Heart left ventricle (tissue), 16 donors: ENCODE results near the gene STX2. TPM values are rescaled to one million over a fixed set of nuclear protein-coding genes. Genes with fewer than 3 reads are reported as not detected.

ENCODE experiments used
- ATAC-seq, 4 donors: fragments of 200-7000 bp; cut with Tn5 transposase; one replicate each; pipeline ENCODE4 v1.9.1; 2020 to 2022; ENCODE audit warnings: moderate library complexity in 4 of 4, mild to moderate bottlenecking in 3 of 4, moderate number of reproducible peaks in 1 of 4
- DNase-seq, 5 donors: peaks; one replicate each; pipeline ENCODE4 v3.0.0-alpha.2; 2020
- H3K27ac ChIP-seq, 12 donors: fragments of 200-600 bp; sonication (generic) in 4 of 12; one replicate each; pipeline versions ENCODE4 v1.5.0 to v1.8.0; 2016 to 2022; ENCODE audit warnings: mild to moderate bottlenecking in 2 of 12
- H3K27me3 ChIP-seq, 9 donors: fragments of 200-600 bp; sonication (generic) in 2 of 9; one replicate each; pipeline versions ENCODE4 v1.5.1 to v1.8.0; 2016 to 2022; ENCODE audit warnings: mild to moderate bottlenecking in 3 of 9
- H3K36me3 ChIP-seq, 9 donors: fragments of 200-600 bp; sonication (generic) in 2 of 9; one replicate each; pipeline versions ENCODE4 v1.5.0 to v1.8.0; 2018 to 2022; ENCODE audit warnings: mild to moderate bottlenecking in 2 of 9
- H3K4me1 ChIP-seq, 12 donors: fragments of 200-600 bp; sonication (generic) in 4 of 12; one replicate each; pipeline versions ENCODE4 v1.5.0 to v1.8.0; 2016 to 2022; ENCODE audit warnings: mild to moderate bottlenecking in 3 of 12
- H3K4me3 ChIP-seq, 12 donors: fragments of 200-600 bp; sonication (generic) in 4 of 12; one replicate each; pipeline versions ENCODE4 v1.5.0 to v1.8.0; 2017 to 2022; ENCODE audit warnings: mild to moderate bottlenecking in 9 of 12, moderate library complexity in 4 of 12
- H3K9me3 ChIP-seq, 12 donors: fragments of 200-600 bp; sonication (generic) in 4 of 12; one replicate each; pipeline versions ENCODE4 v1.5.0 to v1.8.0; 2016 to 2022; ENCODE audit warnings: mild to moderate bottlenecking in 1 of 12
- CTCF ChIP-seq, 12 donors: fragments of 200-600 bp; sonication (generic) in 4 of 12; IDR thresholded peaks; one replicate each; pipeline versions ENCODE4 v1.5.0 to v1.8.0; 2018 to 2022; ENCODE audit warnings: antibody characterized with exemption in 12 of 12, mild to moderate bottlenecking in 5 of 12
- POLR2A ChIP-seq, 2 donors: fragments of 450-650 bp; IDR thresholded peaks; one replicate each; pipeline ENCODE4 v1.6.1; 2017; ENCODE audit warnings: antibody characterized with exemption in 2 of 2, mild to moderate bottlenecking in 2 of 2, moderate library complexity in 2 of 2
- WGBS, 4 donors: extraction: QIAGEN DNeasy Blood & Tissue Kit in 2 of 4; methylation state at CpG; one replicate each; pipeline versions ENCODE4 v1.1.5 to v1.1.7; 2013 to 2018; 5-methylcytosine and 5-hydroxymethylcytosine counted together
- intact Hi-C, 10 donors: fragments of 100-400 bp; cut with DNase I; formaldehyde crosslinking; loops; one replicate each; pipeline versions ENCODE4 v1.11.1 to v1.14.2; 2022
- polyA plus RNA-seq, 2 donors: library from polyadenylated mRNA; stranded (reverse); fragments of 200-250 nt; gene quantifications; one replicate each; pipeline ENCODE4 v1.2.3, GENCODE V29; 2013
- total RNA-seq, 9 donors: library from RNA; depleted of rRNA in 2 of 9; stranded (reverse); fragments of >200 nt in 2 of 9; fragmentation: NEBNext Ultra II Directional in 3 of 9; extraction: Animal tissue kit (Norgen Biotek cat#: 25700) in 3 of 9; gene quantifications; one replicate each; pipeline versions ENCODE4 v1.1.0 to v1.2.4, GENCODE V29; 2016 to 2023
- donor health status: ischemic (EF 13 %, LVEDD 7.1; RV severe dilation, severe dysfunction).
- donor health status: healthy with polysubstance abuse.
- donor health status: DM: no; HTN: yes; CAD: no.
- donor health status: DM: no; HTN: no; CAD: no.
- donor health status: ischemic (EF 25% LVEDD 6.9; RV normal size, moderate dysfunction).
- donor health status: ischemic (EF 25% LVEDD 5.7; RV mildly dilated, moderate dysfunction).
- donor health status: healthy.
- donor health status: DM: yes; HTN: yes; CAD: no.
- donor health status: ischemic (EF 35%, LVEDD 5.7; RV mildly dilated, moderate dysfunction).
- donor health status: nonischemic (EF 11% LVEDD 7.7; RV severe dilation, severe dysfunction).
- donor health status: DM: yes; HTN: yes; CAD: no.
- donor health status: PGD.
- donor health status: ischemic (EF 29% LVEDD 5.4; RV normal size, mild dysfunction).
- donor health status: nonischemic (EF 23%, LVEDD 6.1; RV moderate dilation, normal function).

The STX2 gene
- total and polyA plus RNA-seq, 11 donors: 6.2 to 21.8 (median 11.1) TPM

- DNase-seq: no peak
- no peak overlapping the region for H3K4me3 ChIP-seq
- H3K27me3 ChIP-seq: no peaks in the 10 kb centered on the region
- no peak overlapping the region for H3K27ac ChIP-seq
- TF ChIP-seq POLR2A (IDR thresholded peaks at IDR 0.05): no peak
- no peak for TF ChIP-seq CTCF (IDR thresholded peaks at IDR 0.05)
- WGBS, 4 donors: 88 to 91% (median 89%) methylated on average over 6 of the region's 6 CpGs
- no peaks in the 10 kb centered on the region for H3K9me3 ChIP-seq
- ATAC-seq: no peak
- no peaks in the 10 kb centered on the region for H3K36me3 ChIP-seq
- intact Hi-C loops: loop anchor here in 1 of 10 donors (5.0 kb wide), 1 partner anchor 37 kb away; the partner anchor contains the start of gene RAN
- peaks cover 0 to 44% (median 15%) of the 10 kb centered on the region in 12 donors for H3K4me1 ChIP-seq
Observed at GRCh38 chr12:130835436-130835835, 3.6 kb downstream of the STX2 start.

- Histone ChIP-seq H3K27me3 (no peaks in the 10 kb centered on the region), H3K4me3 (no peak overlapping the region), H3K36me3 (no peaks in the 10 kb centered on the region), H3K9me3 (no peaks in the 10 kb centered on the region), H3K4me1 (peaks cover 0 to 44% (median 15%) of the 10 kb centered on the region in 12 donors), H3K27ac (no peak overlapping the region)
- ATAC-seq (no peak), DNase-seq (no peak)
- TF ChIP-seq POLR2A (IDR thresholded peaks at IDR 0.05) (no peak), CTCF (IDR thresholded peaks at IDR 0.05) (no peak)
- WGBS, 4 donors: 78 to 87% (median 84%) methylated on average over 11 of the region's 11 CpGs
- intact Hi-C loops: loop anchor here in 1 of 10 donors (5.0 kb wide), 1 partner anchor 37 kb away; the partner anchor contains the start of gene RAN
Observed at GRCh38 chr12:130835011-130835410, 4.0 kb downstream of the STX2 start.

- 82 to 91% (median 86%) methylated on average over 17 of the region's 17 CpGs for WGBS, 4 donors
- no peak overlapping the region for H3K27ac ChIP-seq
- peaks cover 0 to 31% (median 1%) of the 10 kb centered on the region in 12 donors for H3K4me1 ChIP-seq
Observed at GRCh38 chr12:130832561-130833209, 6.4 kb downstream of the STX2 start.

More at GRCh38 chr12:130832561-130833209, 6.4 kb downstream of the STX2 start:
- intact Hi-C loops: no loop called here
- DNase-seq (peak in 1 of 5 donors; percentile 63), ATAC-seq (peak; percentile 31 to 55 (median 42))
- H3K9me3 ChIP-seq: no peaks in the 10 kb centered on the region
- H3K27me3 ChIP-seq: no peaks in the 10 kb centered on the region
- TF ChIP-seq POLR2A (IDR thresholded peaks at IDR 0.05) (no peak), CTCF (IDR thresholded peaks at IDR 0.05) (no peak)
- H3K36me3 ChIP-seq: no peaks in the 10 kb centered on the region
- H3K4me3 ChIP-seq: no peak overlapping the region
